Stimulated activated CD8-positive, alpha-beta memory T cell treated with anti-CD3 and anti-CD28 coated beads, Interleukin-12 subunit alpha, Interleukin-12 subunit beta, amount 100 ng/mL, for 1 hour (primary cell): ENCODE measurements around the gene ZBED1.
"Not testable (repeated sequence)": the region's sequence is repeated elsewhere in the genome, so short reads cannot be mapped to it uniquely, and the experiment has no call there.

ENCODE experiments used
- DNase-seq: peaks from one replicate; pipeline ENCODE4 v3.0.0-alpha.2; 2020; ENCODE audit warnings: low read depth

The ZBED1 gene

GRCh38 chrX:2500803-2501558 lies at the start of gene ZBED1, which contains the start of gene DHRSX:
Gene ZBED1 (minus strand): TSS chrX:2500976. CDS start chrX:2490719, 10,257 bp downstream.
Gene DHRSX (minus strand): TSS chrX:2500976. CDS start chrX:2500925, 51 bp downstream.
- no peak for DNase-seq

GRCh38 chrX:2549876-2550275 lies 49.1 kb upstream of the ZBED1 start:
- no peak for DNase-seq

- DNase-seq: no peak
Observed at GRCh38 chrX:2548711-2549423, 48.1 kb upstream of the ZBED1 start.

GRCh38 chrX:2547736-2548135 lies 47.0 kb upstream of the ZBED1 start:
- no peak for DNase-seq

GRCh38 chrX:2546496-2546895 lies 45.7 kb upstream of the ZBED1 start:
- no peak for DNase-seq

GRCh38 chrX:2545144-2545543 lies 44.4 kb upstream of the ZBED1 start:
- no peak for DNase-seq

DNA sequence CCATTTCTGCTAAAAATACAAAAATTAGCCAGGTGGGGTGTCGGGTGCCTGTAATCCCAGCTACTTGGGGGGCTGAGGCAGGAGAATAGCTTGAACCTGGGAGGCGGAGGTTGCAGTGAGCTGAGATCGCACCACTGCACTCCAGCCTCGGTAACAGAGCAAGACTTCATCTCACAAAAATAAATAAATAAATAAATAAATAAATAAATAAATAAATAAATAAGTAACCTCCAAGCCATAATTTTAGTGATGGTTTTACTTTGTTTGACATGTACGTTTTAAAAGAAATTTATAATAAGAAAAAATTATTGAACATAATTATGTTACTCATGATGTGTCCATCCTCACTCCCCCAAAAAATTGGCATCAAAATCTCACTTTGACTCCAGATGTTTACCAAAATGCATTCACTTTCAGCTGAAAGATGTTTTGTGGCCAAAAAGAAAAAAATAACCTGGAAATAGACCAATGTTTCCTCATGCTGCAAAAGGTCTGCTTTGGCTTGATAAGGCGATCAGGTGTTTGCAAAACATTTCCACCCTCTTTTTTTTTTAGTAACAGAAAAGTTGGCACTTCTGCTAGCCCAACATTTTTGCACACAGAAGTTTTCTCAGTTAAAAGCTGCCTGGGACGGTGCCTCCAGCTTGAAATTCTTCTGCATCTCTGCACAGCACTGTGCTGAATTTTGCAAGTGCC lies 42.2 kb upstream of the ZBED1 start:
- no peak for DNase-seq

- no peak for DNase-seq
Observed at GRCh38 chrX:2541603-2542002, 40.8 kb upstream of the ZBED1 start.

DNA sequence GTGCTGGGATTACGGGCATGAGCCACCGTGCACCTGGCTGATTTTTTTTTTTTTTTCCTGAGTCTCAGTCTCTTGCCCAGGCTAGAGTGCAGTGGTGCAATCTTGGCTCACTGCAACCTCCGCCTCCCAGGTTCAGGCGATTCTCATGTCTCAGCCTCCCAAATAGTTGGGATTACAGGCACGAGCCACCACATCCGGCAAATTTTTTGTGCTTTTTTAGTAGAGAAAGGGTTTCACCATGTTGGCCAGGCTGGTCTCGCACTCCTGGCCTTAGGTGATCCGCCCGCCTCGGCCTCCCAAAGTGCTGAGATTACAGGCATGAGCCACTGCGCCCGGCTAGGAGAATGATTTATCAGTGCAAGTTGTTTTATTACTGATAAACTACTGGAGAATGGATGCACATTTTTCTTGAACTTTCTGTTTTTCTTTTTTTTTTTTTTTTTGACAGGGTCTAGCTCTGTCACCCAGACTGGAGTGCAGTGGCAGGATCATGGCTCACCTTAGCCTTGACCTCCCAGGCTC lies 39.7 kb upstream of the ZBED1 start:
- no peak for DNase-seq

GRCh38 chrX:2539586-2539985 lies 38.8 kb upstream of the ZBED1 start:
- no peak for DNase-seq

- no peak for DNase-seq
Observed at GRCh38 chrX:2538031-2538757, 37.4 kb upstream of the ZBED1 start.

DNA sequence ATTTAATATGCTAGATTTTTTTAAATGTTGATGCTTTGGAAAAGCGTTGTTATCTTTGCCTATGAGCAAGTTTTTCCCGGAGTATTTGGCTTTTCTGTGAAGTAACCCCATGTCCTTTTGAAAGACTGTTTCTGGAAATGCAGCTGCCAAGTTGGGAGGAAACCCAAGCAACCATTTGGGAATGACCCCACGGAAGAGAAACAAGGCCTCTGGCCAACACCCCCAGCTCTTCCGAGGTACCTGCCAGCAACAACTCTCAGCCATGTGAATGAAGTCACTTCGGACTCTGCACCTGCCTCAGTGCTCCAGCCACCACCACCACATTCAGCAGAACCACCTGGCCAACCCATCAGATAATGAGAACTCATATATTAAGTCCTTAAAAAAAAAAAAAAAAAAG lies 36.2 kb upstream of the ZBED1 start:
- DNase-seq: no peak

DNA sequence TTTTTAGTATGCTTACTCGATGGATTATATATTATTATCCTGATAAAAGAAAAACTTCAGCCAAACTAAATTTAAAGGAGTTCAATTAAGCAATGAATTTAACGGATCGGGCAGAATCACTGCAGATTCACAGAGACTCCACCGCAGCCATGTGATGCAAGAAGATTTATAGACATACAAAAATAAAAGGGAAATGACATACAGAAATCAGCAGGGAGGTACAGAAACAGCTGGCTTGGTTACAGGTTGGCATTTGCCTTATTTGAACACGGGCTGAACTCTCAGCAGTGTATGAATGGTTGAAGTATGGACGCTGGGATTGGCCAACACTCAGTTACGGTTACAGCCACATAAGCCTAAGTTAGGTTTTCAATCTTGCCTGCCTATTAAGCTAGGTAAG lies 35.4 kb upstream of the ZBED1 start:
- no peak for DNase-seq

DNA sequence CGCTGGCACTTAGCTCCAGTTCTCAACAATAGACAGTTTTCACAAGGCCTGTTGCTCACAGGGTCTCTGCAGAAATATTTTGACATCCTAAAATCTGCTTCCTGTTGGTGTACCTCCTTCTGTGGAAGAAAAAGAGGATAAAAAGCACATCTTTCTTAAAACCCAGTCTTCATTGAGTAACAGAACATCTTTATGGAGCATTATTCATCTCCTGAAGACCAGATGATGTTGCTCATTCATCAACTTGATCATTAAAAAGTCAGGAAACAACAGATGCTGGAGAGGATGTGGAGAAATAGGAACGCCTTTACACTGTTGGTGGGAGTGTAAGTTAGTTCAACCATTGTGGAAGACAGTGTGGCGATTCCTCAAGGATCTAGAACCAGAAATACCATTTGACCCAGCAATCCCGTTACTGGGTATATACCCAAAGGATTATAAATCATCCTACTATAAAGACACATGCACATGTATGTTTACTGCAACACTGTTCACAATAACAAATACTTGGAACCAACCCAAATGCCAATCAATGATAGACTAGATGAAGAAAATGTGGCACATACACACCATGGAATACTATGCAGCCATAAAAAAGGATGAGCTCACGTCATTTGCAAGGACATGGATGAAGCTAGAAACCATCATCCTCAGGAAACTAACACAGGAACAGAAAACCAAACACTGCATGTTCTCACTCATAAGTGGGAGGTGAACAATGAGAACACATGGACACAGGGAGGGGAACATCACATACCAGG lies 33.7 kb upstream of the ZBED1 start:
- DNase-seq: not testable (repeated sequence)

DNA sequence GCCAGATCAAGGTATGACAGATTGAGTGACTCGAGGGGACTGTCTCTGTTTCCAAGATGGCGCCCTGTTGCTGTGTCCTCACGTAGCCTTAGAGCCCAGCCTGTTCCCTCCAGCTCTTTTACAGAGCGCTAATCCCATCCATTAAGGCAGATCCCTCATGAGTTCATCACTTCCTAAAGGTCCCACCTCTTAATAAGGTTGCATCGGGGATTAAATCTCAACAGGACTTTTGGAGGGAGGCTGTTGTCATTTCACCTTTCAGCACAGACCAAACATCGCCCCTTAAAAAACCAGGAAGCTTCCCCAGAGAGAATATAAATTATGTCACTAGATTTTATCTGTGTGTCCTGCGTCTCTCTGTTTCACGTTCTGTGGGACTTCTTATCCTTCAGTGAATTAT lies 32.6 kb upstream of the ZBED1 start:
- no peak for DNase-seq

DNA sequence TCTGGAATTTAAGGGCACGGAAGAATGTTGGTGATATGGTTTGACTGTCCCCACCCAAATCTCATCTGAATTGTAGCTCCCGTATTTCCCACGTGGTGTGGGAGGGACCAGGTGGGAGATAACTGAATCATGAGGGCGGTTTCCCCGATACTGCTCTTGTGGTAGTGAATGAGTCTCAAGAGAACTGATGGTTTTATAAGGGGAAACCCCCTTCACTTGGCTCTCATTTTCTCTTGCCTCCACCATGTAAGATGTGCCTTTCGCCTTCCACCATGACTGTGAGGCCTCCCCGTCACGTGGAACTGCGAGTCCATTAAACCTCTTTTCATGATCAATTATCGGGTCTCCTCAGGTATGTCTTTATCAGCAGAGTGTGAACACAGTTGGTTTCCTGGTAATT lies 25.6 kb upstream of the ZBED1 start:
- DNase-seq: no peak

- DNase-seq: no peak
Observed at GRCh38 chrX:2523911-2524310, 23.1 kb upstream of the ZBED1 start.

DNA sequence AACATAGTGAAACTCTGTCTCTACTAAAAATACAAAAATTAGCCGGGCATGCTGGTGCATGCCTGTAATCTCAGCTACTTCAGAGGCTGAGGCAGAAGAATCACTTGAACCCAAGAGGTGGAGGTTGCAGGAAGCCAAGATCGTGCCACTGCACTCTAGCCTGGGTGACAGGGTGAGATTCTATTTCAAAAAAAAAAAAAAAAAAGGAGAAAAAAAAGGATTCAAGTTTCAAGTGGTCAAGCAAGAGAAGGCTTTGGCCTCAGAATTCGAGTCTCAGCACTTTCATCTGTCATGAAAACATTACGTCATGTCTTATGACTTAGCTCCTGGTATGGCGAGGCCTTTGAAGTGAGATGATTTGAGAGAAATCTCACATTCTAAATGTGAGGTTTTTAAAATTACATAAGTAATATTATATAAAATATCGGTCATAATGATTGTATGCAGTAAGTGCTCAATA lies 21.2 kb upstream of the ZBED1 start:
- no peak for DNase-seq

DNA sequence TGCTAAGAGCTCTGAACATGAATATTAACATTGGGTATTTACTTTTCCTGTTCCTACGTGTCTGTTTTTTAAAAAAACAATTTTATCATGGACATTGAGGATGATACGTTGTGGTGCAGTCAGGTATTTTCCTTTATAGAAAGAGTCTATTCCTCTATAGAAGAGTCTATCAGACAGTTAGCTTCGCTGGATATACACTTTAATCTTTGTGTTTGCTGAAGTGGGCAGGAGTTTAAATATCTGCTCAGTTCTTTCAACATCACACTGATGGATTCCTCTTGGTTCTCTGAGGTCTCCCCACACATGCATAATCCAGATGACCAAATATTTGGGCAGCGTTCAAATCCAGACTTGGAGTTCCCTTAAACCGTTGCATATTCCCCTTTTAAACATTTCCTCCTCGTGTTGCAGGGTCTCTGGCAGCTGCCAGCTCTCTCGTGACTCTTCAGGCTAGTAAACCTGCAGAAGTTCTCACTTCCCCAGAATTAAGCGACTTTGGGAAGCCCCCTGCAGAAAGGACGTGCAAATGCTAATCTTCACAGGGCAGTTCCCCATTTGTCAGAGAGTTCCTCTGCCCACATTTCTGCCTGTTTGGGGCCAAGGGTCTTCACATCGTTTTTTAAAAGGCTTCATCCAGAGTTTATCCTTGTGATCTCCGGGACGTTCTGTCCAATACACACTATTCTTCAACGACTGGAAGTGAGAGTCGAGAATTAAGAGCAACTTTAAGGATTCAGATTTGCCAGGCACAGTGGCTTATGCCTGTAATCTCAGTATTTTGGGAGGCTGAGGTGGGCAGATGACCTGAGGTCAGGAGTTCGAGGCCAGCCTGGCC lies 20.5 kb upstream of the ZBED1 start:
- DNase-seq: no peak

DNA sequence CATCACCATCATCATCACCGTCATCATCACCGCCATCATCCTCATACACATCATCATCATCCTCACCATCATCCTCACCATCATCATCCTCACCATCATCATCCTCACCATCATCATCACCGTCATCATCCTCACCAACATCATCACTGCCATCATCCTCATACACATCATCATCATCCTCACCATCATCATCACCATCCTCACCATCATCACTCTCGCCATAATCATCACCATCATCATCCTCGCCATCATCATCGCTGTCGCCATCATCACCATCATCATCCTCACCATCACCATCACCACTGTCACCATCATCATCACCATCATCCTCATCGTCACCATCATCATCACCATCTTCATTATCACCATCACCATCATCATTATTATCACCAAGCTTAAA lies 19.8 kb upstream of the ZBED1 start:
- no peak for DNase-seq
